H4 (cell line): ENCODE data around the gene MAPK8IP1. TPM values are rescaled to one million over a fixed set of nuclear protein-coding genes. Genes with fewer than 3 reads are reported as not detected.

Source experiments
- DNase-seq: peaks from one replicate; pipeline ENCODE4 v3.0.0-alpha.2; 2015; ENCODE audit warnings: low spot score
- total RNA-seq: library from RNA; depleted of rRNA; stranded (reverse); fragments of >200 nt; shearing (Covaris generic); gene quantifications from 2 replicates; pipeline ENCODE4 v1.2.3, GENCODE V29; 2014

Gene MAPK8IP1
- total RNA-seq, 1 experiment from 2014 or later: 11.9 TPM

- DNase-seq: no peak
These were observed 40.5 kb downstream of the MAPK8IP1 start for GRCh38 chr11:45926001-45926401.

GRCh38 chr11:45926536-45927331 is 41.3 kb downstream of the MAPK8IP1 start:
- DNase-seq: no peak

GRCh38 chr11:45927332-45927683 is 41.9 kb downstream of the MAPK8IP1 start:
- DNase-seq: no peak

- no peak for DNase-seq
These were observed 42.4 kb downstream of the MAPK8IP1 start for GRCh38 chr11:45927684-45928413.

- no peak for DNase-seq
These were observed 43.2 kb downstream of the MAPK8IP1 start for GRCh38 chr11:45928535-45929215.

GRCh38 chr11:45929486-45930030 is 44.1 kb downstream of the MAPK8IP1 start:
- no peak for DNase-seq

- DNase-seq: no peak
These were observed 44.8 kb downstream of the MAPK8IP1 start for GRCh38 chr11:45930031-45930794.

- no peak for DNase-seq
These were observed 45.6 kb downstream of the MAPK8IP1 start for GRCh38 chr11:45930951-45931570.

GRCh38 chr11:45931739-45932138 is 46.3 kb downstream of the MAPK8IP1 start:
- no peak for DNase-seq

- no peak for DNase-seq
These were observed 46.8 kb downstream of the MAPK8IP1 start for GRCh38 chr11:45932217-45932616.

- DNase-seq: no peak
These were observed 47.8 kb downstream of the MAPK8IP1 start for GRCh38 chr11:45933131-45933831.

- DNase-seq: no peak
These were observed 48.6 kb downstream of the MAPK8IP1 start for GRCh38 chr11:45933846-45934579.

GRCh38 chr11:45934580-45935318 is 49.3 kb downstream of the MAPK8IP1 start:
- DNase-seq: no peak

GRCh38 chr11:45935349-45936064 is 50.1 kb downstream of the MAPK8IP1 start:
- DNase-seq: no peak

GRCh38 chr11:45936511-45937054 is 51.1 kb downstream of the MAPK8IP1 start:
- no peak for DNase-seq

GRCh38 chr11:45937916-45938315 is 52.5 kb downstream of the MAPK8IP1 start:
- no peak for DNase-seq

- no peak for DNase-seq
These were observed 54.4 kb downstream of the MAPK8IP1 start for GRCh38 chr11:45939836-45940235.

GRCh38 chr11:45941285-45941684 is 55.8 kb downstream of the MAPK8IP1 start:
- no peak for DNase-seq
